GM21529 (cell line): ENCODE data around the gene CASP9.
"Not testable (repeated sequence)": the region's sequence is repeated elsewhere in the genome, so short reads cannot be mapped to it uniquely, and the experiment has no call there.

Experiments used
- ATAC-seq: cut with Tn5 transposase; IDR thresholded peaks from one replicate; pipeline ENCODE4 v1.9.1; 2021; ENCODE audit not compliant: unreplicated experiment

CASP9 gene

DNA sequence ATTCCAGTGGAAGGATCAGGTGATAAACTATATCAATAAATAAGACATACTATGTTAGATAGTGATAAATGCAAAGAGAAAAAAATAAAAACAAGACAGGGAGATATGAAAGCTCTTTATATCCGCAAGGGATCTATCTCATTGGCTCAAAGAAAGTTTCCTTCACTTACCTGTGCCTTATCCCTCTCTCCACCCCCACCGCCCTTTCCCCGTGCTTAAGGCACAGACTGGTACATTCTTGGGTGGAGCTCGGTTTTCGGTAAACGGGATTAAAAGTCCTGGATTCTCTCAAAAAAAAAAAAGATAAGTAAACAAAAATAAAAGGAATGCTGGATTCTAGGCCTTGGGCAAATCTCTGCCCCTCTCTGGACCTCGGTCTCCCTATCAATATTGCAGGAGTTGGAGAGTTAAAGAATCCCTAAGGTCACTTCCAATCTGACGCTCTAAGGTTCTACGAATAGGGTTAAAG, 2.0 kb upstream of the CASP9 start:
- no peak for ATAC-seq

- peak; percentile 42 for ATAC-seq
Observed at GRCh38 chr1:15525050-15526020, 1.3 kb upstream of the CASP9 start.

GRCh38 chr1:15524283-15525049, 451 bp upstream of the CASP9 start:
- ATAC-seq = peak; percentile 35

DNA sequence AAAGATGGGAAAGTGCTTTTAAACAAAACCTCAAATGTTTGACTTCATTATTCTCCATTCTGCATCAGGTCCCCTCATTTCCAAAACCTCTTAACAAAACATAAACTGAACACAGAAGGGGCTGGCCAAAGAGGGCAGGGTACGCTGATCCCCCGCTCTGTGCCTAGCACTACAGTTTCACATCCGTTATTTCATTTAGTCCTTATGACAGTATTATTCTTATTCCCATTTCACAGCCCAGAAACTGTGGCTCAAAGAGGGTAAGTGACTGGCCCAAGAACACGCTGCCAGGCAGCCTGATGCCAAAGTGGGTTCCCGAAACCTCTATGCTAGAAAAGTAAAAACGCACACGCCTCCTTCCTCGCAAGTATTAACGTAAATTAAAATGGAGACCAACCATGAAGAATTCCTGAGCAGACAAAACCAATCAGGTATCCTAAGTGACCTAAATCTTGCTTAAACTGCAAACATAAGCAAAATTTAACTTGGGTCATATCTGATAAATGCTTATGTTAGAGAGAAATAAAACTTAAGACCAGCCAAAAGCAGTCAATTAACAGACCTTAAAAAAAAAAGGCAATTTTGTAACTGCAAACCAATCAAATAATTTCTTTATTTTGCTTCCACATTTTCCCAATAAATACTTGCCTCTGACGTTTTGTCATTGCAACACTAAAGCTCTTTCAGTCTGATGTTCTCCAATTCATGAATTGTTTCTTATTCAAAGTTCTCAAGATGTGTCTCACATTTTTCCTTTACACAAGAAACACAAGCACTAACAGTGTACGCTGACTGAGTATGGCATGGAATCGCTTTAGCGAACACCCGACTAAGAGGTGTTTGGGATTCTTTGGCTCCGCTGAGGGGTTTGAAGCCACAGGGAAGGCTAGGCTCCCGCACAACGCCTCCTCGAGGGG, 653 bp downstream of the CASP9 start:
- ATAC-seq = no peak

- ATAC-seq = no peak
Observed at GRCh38 chr1:15522551-15522950, 1.5 kb downstream of the CASP9 start.

DNA sequence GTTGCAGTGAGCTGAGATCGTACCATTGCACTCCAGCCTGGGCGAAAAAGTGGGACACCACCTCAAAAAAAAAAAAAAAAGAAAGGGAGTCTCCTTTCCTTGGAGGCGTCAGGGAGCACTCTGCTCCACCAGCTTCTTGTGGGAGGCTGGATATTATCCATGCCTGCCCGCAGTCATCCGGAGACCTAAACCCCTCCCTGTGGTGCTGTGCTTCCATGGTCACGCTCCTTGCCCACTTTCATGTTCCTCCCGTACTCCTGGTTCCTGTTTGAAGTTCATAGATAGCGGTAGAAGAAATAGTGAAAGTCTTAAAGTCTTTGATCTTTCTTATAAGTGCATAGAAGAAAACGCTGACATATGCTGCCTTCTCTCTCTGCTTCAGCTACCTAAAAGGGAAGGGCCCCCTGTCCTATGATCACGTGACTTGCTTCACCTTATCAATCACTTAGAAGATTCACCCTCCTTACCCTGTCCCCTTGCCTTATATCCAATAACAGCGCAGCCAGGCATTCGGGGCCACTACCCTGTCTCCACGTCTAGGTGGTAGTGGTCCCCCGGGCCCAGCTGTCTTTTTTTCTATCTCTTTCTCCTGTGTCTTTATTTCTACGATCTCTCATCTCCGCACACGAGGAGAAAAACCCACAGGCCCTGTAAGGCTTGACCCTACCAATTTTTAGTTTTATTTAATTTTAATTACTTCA, 2.7 kb downstream of the CASP9 start:
- ATAC-seq = not testable (repeated sequence)

DNA sequence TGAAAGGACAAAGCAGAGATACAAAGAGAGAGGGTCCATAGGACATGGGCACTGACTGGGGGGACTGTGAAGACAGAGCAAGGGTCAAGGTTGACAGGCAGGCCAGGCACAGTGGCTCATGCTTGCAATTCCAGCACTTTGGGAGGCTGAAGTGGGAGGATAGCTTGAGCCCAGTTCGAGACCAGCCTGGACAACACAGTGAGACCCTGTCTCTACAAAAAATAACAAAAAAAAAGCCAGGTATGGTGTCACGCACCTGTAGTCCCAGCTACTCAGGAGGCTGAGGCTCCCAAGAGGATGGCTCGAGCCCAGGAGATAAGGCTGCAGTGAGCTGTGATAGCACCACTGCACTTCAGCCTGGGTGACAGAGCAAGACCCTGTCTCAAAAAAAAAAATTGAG, 4.4 kb downstream of the CASP9 start:
- no peak for ATAC-seq

- no peak for ATAC-seq
Observed at GRCh38 chr1:15515022-15515663, 8.9 kb downstream of the CASP9 start.

DNA sequence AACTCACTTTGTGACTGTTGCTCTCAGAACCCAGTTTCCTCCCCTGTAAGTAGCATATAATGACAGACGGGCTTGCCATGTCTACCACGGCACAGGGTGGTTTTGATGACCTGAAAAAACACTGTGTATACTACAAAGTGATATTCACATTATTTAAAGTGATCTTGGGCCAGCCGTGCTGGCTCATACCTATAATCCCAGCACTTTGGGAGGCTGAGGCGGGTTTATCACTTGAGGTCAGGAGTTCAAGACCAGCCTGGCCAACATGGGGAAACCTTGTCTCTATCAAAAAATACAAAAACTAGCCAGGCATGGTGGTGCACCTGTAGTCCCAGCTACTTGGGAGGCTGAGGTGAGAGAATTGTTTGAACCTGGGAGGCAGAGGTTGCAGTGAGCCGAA, 9.5 kb downstream of the CASP9 start:
- not testable (repeated sequence) for ATAC-seq

GRCh38 chr1:15513919-15514318, 10.1 kb downstream of the CASP9 start:
- ATAC-seq = no peak

GRCh38 chr1:15513192-15513591, 10.8 kb downstream of the CASP9 start:
- no peak for ATAC-seq

- ATAC-seq = no peak
Observed at GRCh38 chr1:15510611-15511405, 13.2 kb downstream of the CASP9 start.

- no peak for ATAC-seq
Observed at GRCh38 chr1:15509586-15509985, 14.4 kb downstream of the CASP9 start.

DNA sequence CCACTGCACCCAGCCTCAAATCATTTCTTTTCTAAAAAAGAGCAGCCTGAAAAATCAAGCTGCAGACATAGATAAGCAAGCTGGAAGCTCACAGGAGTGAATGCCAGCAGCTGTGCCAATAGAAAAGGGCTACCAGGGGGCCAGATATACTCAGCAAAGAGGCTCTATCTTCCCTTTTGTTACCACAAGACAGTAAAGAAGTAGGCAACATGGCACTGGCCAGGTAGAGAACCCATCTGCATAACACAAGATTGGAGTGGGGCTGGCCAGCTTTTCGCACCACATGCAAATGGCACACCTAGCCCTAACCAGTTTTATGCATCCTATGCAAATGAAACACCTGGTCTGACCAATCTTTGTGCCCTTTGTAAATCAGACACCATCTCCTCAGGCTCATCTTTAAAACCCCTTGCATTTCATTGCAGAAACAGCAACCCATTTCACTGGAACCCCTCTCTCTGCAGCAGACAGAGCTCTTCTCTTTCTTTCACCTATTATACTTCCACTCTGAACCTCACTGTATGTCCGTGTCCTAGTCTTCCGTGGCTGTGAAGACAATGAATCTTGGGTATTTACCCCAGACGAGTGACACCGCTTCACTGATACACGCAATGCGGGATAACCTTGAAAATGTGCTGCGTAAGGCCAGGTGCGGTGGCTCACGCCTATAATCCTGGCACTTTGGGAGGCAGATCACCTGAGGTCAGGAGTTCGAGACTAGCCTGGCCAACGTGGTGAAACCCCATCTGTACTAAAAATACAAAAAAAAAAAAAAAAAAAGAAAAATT, 15.1 kb downstream of the CASP9 start:
- ATAC-seq = no peak

DNA sequence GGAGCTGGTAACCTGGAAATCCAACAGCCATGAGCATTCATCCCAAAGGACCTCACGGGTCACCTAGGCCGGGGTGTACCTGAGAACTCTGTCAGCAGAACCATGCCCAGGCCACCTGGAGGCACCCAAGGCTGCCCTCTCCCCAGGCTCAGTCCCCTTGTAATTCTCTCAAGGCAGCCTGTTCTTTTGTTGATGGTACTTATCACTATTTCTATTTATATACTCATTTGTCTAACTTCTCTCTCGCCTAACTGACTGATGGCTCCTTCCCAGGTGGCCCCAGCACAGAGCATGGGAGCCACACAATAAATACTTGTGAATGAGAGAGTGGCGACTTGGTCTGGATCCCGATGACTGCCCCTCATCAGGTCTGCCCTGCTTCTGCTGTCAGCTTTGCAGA, 16.7 kb downstream of the CASP9 start:
- ATAC-seq = no peak

DNA sequence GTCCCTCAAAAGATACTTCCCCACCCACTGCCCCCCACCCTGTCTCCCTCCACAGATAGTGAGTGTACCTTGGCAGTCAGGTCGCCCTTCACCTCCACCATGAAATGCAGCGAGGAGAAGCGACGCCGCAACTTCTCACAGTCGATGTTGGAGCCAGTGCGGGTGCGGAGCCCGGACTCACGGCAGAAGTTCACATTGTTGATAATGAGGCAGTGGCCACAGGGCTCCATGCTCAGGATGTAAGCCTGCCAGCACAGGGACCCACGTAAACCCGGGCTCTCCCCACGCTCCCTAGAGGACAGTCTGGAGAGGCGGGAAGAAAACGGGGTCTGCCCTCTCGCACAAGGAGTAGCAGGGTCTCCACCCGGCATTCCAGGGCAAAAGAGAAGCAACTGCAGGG, 17.2 kb downstream of the CASP9 start:
- no peak for ATAC-seq

GRCh38 chr1:15504436-15504835, 19.6 kb downstream of the CASP9 start:
- no peak for ATAC-seq
